ENCODE measurements around the gene ATE1.
"Not testable (repeated sequence)": the region's sequence is repeated elsewhere in the genome, so short reads cannot be mapped to it uniquely, and the experiment has no call there.

ATE1 gene

GRCh38 chr10:121947343-121948330 is 19.8 kb upstream of the ATE1 start:
- peak; percentile 66 for DNase-seq (ENCODE audit: low read depth)
- TF ChIP-seq, protein P1, sequence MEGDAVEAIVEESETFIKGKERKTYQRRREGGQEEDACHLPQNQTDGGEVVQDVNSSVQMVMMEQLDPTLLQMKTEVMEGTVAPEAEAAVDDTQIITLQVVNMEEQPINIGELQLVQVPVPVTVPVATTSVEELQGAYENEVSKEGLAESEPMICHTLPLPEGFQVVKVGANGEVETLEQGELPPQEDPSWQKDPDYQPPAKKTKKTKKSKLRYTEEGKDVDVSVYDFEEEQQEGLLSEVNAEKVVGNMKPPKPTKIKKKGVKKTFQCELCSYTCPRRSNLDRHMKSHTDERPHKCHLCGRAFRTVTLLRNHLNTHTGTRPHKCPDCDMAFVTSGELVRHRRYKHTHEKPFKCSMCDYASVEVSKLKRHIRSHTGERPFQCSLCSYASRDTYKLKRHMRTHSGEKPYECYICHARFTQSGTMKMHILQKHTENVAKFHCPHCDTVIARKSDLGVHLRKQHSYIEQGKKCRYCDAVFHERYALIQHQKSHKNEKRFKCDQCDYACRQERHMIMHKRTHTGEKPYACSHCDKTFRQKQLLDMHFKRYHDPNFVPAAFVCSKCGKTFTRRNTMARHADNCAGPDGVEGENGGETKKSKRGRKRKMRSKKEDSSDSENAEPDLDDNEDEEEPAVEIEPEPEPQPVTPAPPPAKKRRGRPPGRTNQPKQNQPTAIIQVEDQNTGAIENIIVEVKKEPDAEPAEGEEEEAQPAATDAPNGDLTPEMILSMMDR (IDR thresholded peaks at IDR 0.05; ENCODE audit: insufficient read depth, low read depth, low read length, missing control alignments) = no peak
- no peak overlapping the region for H3K4me3 ChIP-seq (ENCODE audit: low read length)

- TF ChIP-seq, protein P1 (IDR thresholded peaks at IDR 0.05; ENCODE audit: insufficient read depth, low read depth, low read length, missing control alignments) = no peak
- peak; percentile 61 for DNase-seq (ENCODE audit: low read depth)
Observed at GRCh38 chr10:121942749-121943416, 15.1 kb upstream of the ATE1 start.

GRCh38 chr10:121941532-121941931 is 13.7 kb upstream of the ATE1 start:
- DNase-seq (ENCODE audit: low read depth) = no peak
- TF ChIP-seq, protein P1 (IDR thresholded peaks at IDR 0.05; ENCODE audit: insufficient read depth, low read depth, low read length, missing control alignments) = no peak

More at GRCh38 chr10:121942749-121943416, 15.1 kb upstream of the ATE1 start:
- H3K4me3 ChIP-seq (ENCODE audit: low read length) = no peak overlapping the region

GRCh38 chr10:121936295-121936694 is 8.5 kb upstream of the ATE1 start:
- no peak overlapping the region for H3K4me3 ChIP-seq (ENCODE audit: low read length)
- TF ChIP-seq, protein P1 (IDR thresholded peaks at IDR 0.05; ENCODE audit: insufficient read depth, low read depth, low read length, missing control alignments) = no peak
- DNase-seq (ENCODE audit: low read depth) = no peak

More at GRCh38 chr10:121941532-121941931, 13.7 kb upstream of the ATE1 start:
- no peak overlapping the region for H3K4me3 ChIP-seq (ENCODE audit: low read length)

GRCh38 chr10:121935702-121936101 is 7.9 kb upstream of the ATE1 start:
- TF ChIP-seq, protein P1 (IDR thresholded peaks at IDR 0.05; ENCODE audit: insufficient read depth, low read depth, low read length, missing control alignments) = no peak
- DNase-seq (ENCODE audit: low read depth) = no peak
- H3K4me3 ChIP-seq (ENCODE audit: low read length) = no peak overlapping the region

- not testable (repeated sequence) for H3K4me3 ChIP-seq (ENCODE audit: low read length)
- peak; percentile 23 for DNase-seq (ENCODE audit: low read depth)
Observed at GRCh38 chr10:121930268-121931085, 2.6 kb upstream of the ATE1 start.

- DNase-seq (ENCODE audit: low read depth); H3K4me3 ChIP-seq (ENCODE audit: low read length): not testable (repeated sequence)
Observed at GRCh38 chr10:121929585-121930267, 1.9 kb upstream of the ATE1 start.

Data from epithelial cell of esophagus (primary cell).